PC-3 (cell line): Measurements from ENCODE around the gene BHLHE40.

Experiments
- EZH2phosphoT487 ChIP-seq: fragments of 300-600 bp; sonication (generic); IDR thresholded peaks from 2 replicates; pipeline ENCODE4 v1.6.1; 2018; ENCODE audit warnings: mild to moderate bottlenecking, antibody characterized with exemption, low read length, borderline replicate concordance
- TF ChIP-seq, protein P1 (sequence below): fragments of 300-600 bp; sonication (generic); conservative IDR thresholded peaks from 2 replicates; pipeline ENCODE4 v1.5.1; 2017; ENCODE audit warnings: antibody characterized with exemption, low read depth, mild to moderate bottlenecking, low read length

DNA sequence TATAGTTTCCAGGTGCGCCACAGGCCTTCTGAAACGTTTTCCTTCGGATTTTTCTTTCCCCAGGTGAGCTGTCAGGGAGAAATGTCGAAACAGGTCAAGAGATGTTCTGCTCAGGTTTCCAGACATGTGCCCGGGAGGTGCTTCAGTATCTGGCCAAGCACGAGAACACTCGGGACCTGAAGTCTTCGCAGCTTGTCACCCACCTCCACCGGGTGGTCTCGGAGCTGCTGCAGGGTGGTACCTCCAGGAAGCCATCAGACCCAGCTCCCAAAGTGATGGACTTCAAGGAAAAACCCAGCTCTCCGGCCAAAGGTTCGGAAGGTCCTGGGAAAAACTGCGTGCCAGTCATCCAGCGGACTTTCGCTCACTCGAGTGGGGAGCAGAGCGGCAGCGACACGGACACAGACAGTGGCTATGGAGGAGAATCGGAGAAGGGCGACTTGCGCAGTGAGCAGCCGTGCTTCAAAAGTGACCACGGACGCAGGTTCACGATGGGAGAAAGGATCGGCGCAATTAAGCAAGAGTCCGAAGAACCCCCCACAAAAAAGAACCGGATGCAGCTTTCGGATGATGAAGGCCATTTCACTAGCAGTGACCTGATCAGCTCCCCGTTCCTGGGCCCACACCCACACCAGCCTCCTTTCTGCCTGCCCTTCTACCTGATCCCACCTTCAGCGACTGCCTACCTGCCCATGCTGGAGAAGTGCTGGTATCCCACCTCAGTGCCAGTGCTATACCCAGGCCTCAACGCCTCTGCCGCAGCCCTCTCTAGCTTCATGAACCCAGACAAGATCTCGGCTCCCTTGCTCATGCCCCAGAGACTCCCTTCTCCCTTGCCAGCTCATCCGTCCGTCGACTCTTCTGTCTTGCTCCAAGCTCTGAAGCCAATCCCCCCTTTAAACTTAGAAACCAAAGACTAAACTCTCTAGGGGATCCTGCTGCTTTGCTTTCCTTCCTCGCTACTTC lies 3.8 kb downstream of the BHLHE40 start:
- TF ChIP-seq EZH2phosphoT487 = no peak
- TF ChIP-seq, protein P1, sequence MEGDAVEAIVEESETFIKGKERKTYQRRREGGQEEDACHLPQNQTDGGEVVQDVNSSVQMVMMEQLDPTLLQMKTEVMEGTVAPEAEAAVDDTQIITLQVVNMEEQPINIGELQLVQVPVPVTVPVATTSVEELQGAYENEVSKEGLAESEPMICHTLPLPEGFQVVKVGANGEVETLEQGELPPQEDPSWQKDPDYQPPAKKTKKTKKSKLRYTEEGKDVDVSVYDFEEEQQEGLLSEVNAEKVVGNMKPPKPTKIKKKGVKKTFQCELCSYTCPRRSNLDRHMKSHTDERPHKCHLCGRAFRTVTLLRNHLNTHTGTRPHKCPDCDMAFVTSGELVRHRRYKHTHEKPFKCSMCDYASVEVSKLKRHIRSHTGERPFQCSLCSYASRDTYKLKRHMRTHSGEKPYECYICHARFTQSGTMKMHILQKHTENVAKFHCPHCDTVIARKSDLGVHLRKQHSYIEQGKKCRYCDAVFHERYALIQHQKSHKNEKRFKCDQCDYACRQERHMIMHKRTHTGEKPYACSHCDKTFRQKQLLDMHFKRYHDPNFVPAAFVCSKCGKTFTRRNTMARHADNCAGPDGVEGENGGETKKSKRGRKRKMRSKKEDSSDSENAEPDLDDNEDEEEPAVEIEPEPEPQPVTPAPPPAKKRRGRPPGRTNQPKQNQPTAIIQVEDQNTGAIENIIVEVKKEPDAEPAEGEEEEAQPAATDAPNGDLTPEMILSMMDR = no peak
